Brain microvascular endothelial cell (primary cell): ENCODE data around the gene PDE11A.
"Not testable (repeated sequence)": the region's sequence is repeated elsewhere in the genome, so short reads cannot be mapped to it uniquely, and the experiment has no call there.

Experiments
- DNase-seq: peaks from one replicate; pipeline ENCODE4 v3.0.0-alpha.2; 2020
- H3K27ac ChIP-seq: fragments of 250-450 bp; sonication (Bioruptor Pico); 2 replicates; pipeline ENCODE4 v1.5.1; 2020; ENCODE audit warnings: mild to moderate bottlenecking, moderate library complexity
- H3K27me3 ChIP-seq: fragments of 250-450 bp; sonication (Bioruptor Pico); replicated peaks from 2 replicates; pipeline ENCODE4 v1.5.1; 2020; ENCODE audit warnings: mild to moderate bottlenecking
- H3K36me3 ChIP-seq: fragments of 250-450 bp; sonication (Bioruptor Pico); replicated peaks from 2 replicates; pipeline ENCODE4 v1.5.1; 2020; ENCODE audit warnings: mild to moderate bottlenecking
- H3K4me3 ChIP-seq: 2 replicates; pipeline ENCODE4 v1.5.1; 2011; ENCODE audit warnings: low read depth, mild to moderate bottlenecking, control low read depth, low read length, moderate library complexity
- in situ Hi-C: cut with HindIII; loops from 2 replicates; pipeline ENCODE4 v1.10.0; 2017; ENCODE audit warnings: low sequenced_read_pairs, low pct_ligation_motif_present
- TF ChIP-seq, protein P1 (sequence below): IDR thresholded peaks from 2 replicates; pipeline ENCODE4 v1.5.1; 2011; ENCODE audit warnings: low read depth, mild to moderate bottlenecking, moderate library complexity, low read length, control low read depth, inconsistent platforms; ENCODE audit errors: missing control alignments

PDE11A gene

DNA sequence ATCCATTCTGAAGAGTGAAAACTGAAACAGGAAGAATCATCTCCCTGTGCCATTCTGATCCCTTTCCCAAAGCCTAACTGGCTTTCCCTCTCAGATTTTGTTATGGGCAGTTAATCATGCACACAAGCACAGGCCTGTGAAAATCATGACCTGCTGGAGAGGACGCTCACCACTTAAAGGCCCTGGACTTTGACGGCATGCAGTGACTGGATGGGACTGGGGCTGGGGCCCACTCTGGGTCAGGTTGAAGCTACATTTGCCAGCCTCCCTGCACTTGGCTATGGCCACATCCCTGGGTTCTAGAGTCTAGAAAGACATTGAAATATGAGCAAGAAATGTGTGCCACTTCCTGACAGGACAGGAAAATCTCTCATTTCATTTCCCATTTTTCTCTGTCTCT, 12.9 kb downstream of the PDE11A start:
- no peak for DNase-seq
- Histone ChIP-seq H3K4me3 (no peak overlapping the region), H3K27ac (no peak overlapping the region), H3K27me3 (no peaks in the 10 kb centered on the region), H3K36me3 (no peaks in the 10 kb centered on the region)
- in situ Hi-C loops, result no loop called here
- TF ChIP-seq, protein P1, sequence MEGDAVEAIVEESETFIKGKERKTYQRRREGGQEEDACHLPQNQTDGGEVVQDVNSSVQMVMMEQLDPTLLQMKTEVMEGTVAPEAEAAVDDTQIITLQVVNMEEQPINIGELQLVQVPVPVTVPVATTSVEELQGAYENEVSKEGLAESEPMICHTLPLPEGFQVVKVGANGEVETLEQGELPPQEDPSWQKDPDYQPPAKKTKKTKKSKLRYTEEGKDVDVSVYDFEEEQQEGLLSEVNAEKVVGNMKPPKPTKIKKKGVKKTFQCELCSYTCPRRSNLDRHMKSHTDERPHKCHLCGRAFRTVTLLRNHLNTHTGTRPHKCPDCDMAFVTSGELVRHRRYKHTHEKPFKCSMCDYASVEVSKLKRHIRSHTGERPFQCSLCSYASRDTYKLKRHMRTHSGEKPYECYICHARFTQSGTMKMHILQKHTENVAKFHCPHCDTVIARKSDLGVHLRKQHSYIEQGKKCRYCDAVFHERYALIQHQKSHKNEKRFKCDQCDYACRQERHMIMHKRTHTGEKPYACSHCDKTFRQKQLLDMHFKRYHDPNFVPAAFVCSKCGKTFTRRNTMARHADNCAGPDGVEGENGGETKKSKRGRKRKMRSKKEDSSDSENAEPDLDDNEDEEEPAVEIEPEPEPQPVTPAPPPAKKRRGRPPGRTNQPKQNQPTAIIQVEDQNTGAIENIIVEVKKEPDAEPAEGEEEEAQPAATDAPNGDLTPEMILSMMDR, result no peak

DNA sequence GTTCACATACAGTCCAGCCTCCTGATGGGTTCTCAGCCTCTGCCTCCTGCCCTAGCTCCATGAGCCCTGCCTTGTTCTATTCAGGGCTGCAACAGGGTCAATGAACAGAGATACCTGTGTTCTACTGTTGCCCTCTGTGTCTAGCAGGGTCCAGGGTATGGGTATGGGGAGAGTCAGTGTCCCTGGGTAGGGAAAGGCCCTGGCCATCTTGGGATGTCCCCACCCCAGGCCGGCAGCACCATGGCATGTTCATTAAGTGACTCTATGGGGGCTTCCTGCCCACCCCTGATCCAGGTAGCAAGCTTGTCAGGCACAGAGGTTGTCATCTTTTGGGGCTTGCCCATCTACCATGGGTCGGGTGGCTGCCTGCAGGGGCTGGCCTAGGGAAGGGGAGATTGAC, 13.5 kb downstream of the PDE11A start:
- Histone ChIP-seq H3K27me3 (no peaks in the 10 kb centered on the region), H3K27ac (no peak overlapping the region), H3K4me3 (no peak overlapping the region), H3K36me3 (no peaks in the 10 kb centered on the region)
- in situ Hi-C loops, result no loop called here
- DNase-seq, result no peak
- TF ChIP-seq, protein P1, result no peak

DNA sequence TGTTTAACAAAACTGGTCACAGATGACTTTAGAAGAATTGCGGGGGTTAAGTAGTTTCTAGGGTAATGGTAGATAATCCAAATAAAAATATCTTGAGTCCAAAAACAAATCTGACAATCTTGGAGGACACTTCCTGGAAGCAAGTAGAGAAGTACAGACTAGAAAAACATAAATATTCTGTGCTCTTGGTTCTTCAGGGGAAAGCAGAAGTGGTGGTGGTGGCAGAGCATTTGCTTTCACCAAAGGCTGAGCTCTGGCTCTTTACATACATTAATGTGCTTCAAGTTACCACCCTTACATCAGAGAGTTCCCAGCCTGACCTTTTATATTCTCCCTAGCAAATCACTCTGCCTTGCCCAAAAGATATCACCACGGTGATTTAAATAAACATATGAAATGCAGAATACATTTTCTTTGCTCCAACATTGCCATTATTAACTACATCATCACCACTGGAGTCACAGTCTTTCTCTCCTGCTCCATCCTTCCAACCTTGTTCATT, 15.3 kb downstream of the PDE11A start:
- TF ChIP-seq, protein P1, result no peak
- Histone ChIP-seq H3K27ac (no peak overlapping the region), H3K36me3 (no peaks in the 10 kb centered on the region), H3K4me3 (no peak overlapping the region), H3K27me3 (no peaks in the 10 kb centered on the region)
- DNase-seq, result no peak
- in situ Hi-C loops, result no loop called here

DNA sequence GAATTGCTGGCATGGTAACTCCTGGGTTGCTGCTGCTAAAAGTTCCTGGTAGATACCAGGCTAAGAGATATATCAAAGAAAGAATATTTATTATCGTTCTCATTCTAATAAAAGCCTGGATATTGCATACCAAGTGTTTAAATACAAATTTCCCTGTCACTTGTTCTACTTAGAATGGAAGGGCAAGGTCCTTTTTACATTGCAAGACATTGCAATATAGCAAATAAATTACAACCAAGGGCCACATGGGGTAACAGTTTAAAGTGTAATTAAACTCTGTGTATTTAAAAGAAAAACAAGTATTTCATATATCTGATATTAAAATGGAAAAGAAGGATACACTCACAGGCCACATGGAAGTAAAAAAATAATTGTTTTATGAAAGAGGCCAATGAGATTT, 16.2 kb downstream of the PDE11A start:
- Histone ChIP-seq H3K27ac (no peak overlapping the region), H3K4me3 (no peak overlapping the region), H3K27me3 (no peaks in the 10 kb centered on the region), H3K36me3 (no peaks in the 10 kb centered on the region)
- TF ChIP-seq, protein P1, result no peak
- in situ Hi-C loops, result no loop called here
- DNase-seq, result no peak

DNA sequence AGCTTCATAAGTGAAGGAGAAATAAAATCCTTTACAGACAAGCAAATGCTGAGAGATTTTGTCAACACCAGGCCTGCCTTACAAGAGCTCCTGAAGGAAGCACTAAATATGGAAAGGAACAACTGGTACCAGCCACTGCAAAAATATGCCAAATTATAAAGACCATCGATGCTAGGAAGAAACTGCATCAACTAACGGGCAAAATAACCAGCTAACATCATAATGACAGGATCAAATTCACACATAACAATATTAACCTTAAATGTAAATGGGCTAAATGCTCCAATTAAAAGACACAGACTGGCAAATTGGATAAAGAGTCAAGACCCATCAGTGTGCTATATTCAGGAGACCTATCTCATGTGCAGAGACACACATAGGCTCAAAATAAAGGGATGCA, 21.3 kb downstream of the PDE11A start:
- H3K27ac ChIP-seq, DNase-seq, H3K27me3 ChIP-seq, H3K4me3 ChIP-seq, H3K36me3 ChIP-seq, in situ Hi-C loops: not testable (repeated sequence)

DNA sequence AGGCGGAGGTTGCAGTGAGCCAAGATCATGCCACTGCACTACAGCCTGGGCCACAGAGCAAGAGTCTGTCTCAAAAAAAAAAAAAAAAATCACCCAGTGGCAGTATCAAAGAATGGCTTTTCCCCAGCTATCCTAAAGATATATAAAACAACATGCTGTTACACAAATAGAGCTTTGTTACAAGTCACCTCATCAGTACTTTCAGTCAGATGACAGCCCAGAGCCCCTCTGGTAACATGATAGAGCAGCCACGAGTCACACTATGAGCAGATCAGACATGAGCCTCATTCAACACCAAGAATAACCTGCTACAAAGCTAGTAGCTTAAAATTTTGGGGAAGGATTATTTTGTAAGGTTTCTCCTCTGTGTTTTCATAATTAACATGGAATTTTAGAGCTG, 25.2 kb downstream of the PDE11A start:
- H3K27me3 ChIP-seq, result no peaks in the 10 kb centered on the region
- H3K27ac ChIP-seq, result no peak overlapping the region
- no peak for DNase-seq
- no peak overlapping the region for H3K4me3 ChIP-seq
- H3K36me3 ChIP-seq, result no peaks in the 10 kb centered on the region
- in situ Hi-C loops, result no loop called here
- TF ChIP-seq, protein P1, result no peak
